Subcutaneous adipose tissue (tissue), 4 donors: ENCODE data around the gene BANF2. TPM values are rescaled to one million over a fixed set of nuclear protein-coding genes. Genes with fewer than 3 reads are reported as not detected.

Experiments
- CTCF ChIP-seq: fragments of 450-650 bp; IDR thresholded peaks from one replicate; pipeline ENCODE4 v1.5.1; 2016; ENCODE audit warnings: low read depth, mild to moderate bottlenecking, control low read depth, antibody characterized with exemption, moderate library complexity
- total RNA-seq, 4 donors: library from RNA; depleted of rRNA; stranded (reverse); fragments of >200 nt; gene quantifications; one replicate each; pipeline ENCODE4 v1.1.0, GENCODE V29; 2016

The BANF2 gene
- total RNA-seq, 4 donors from 2014 or later, result not detected

GRCh38 chr20:17679941-17680835, 19.6 kb upstream of the BANF2 start:
- no peak for TF ChIP-seq CTCF

GRCh38 chr20:17680836-17681725, 18.7 kb upstream of the BANF2 start:
- no peak for TF ChIP-seq CTCF

GRCh38 chr20:17681726-17682102, 18.1 kb upstream of the BANF2 start:
- no peak for TF ChIP-seq CTCF

GRCh38 chr20:17682103-17682888, 17.5 kb upstream of the BANF2 start, which contains the start of gene RRBP1:
RRBP1 (minus strand) TSS chr20:17682242; CDS start chr20:17660507, 21,735 bp downstream.
- TF ChIP-seq CTCF, result no peak

- TF ChIP-seq CTCF, result no peak
These were observed 16.9 kb upstream of the BANF2 start for GRCh38 chr20:17682889-17683198.

GRCh38 chr20:17683218-17684076, 16.3 kb upstream of the BANF2 start:
- no peak for TF ChIP-seq CTCF
